HG03103 (cell line): ENCODE data around the gene ARL14.
A peak's percentile ranks its signal among the peaks of the same experiment; 100 is the strongest.

ENCODE experiments used
- ATAC-seq: cut with Tn5 transposase; IDR thresholded peaks from one replicate; pipeline ENCODE4 v1.9.1; 2021; ENCODE audit warnings: low read depth; ENCODE audit not compliant: unreplicated experiment

ARL14 gene

GRCh38 chr3:160676547-160677303 lies at the start of gene ARL14:
Gene ARL14 (plus strand): TSS chr3:160677160. CDS start chr3:160677347, 187 bp downstream.
- ATAC-seq, result no peak

GRCh38 chr3:160629491-160629890 lies 47.5 kb upstream of the ARL14 start:
- ATAC-seq, result no peak

GRCh38 chr3:160633361-160634083 lies 43.4 kb upstream of the ARL14 start:
- no peak for ATAC-seq

GRCh38 chr3:160635213-160635612 lies 41.7 kb upstream of the ARL14 start:
- no peak for ATAC-seq

- no peak for ATAC-seq
Observed at GRCh38 chr3:160637086-160637485, 39.9 kb upstream of the ARL14 start.

GRCh38 chr3:160638184-160638583 lies 38.8 kb upstream of the ARL14 start:
- no peak for ATAC-seq

GRCh38 chr3:160641665-160642309 lies 35.2 kb upstream of the ARL14 start:
- no peak for ATAC-seq

- ATAC-seq, result no peak
Observed at GRCh38 chr3:160643994-160644393, 33.0 kb upstream of the ARL14 start.

GRCh38 chr3:160644491-160644890 lies 32.5 kb upstream of the ARL14 start:
- no peak for ATAC-seq

- no peak for ATAC-seq
Observed at GRCh38 chr3:160648701-160649100, 28.3 kb upstream of the ARL14 start.

- no peak for ATAC-seq
Observed at GRCh38 chr3:160649596-160649995, 27.4 kb upstream of the ARL14 start.

- no peak for ATAC-seq
Observed at GRCh38 chr3:160653512-160653911, 23.4 kb upstream of the ARL14 start.

GRCh38 chr3:160660902-160661301 lies 16.1 kb upstream of the ARL14 start:
- ATAC-seq, result no peak

GRCh38 chr3:160661660-160662059 lies 15.3 kb upstream of the ARL14 start:
- ATAC-seq, result no peak

GRCh38 chr3:160665231-160665630 lies 11.7 kb upstream of the ARL14 start:
- ATAC-seq, result no peak

GRCh38 chr3:160665784-160666526 lies 11.0 kb upstream of the ARL14 start:
- peak; percentile 69 for ATAC-seq

GRCh38 chr3:160667452-160667851 lies 9.5 kb upstream of the ARL14 start:
- no peak for ATAC-seq

GRCh38 chr3:160668454-160668853 lies 8.5 kb upstream of the ARL14 start:
- no peak for ATAC-seq

- peak; percentile 98 for ATAC-seq
Observed at GRCh38 chr3:160671231-160671630, 5.7 kb upstream of the ARL14 start.

- no peak for ATAC-seq
Observed at GRCh38 chr3:160671995-160672394, 5.0 kb upstream of the ARL14 start.

GRCh38 chr3:160673188-160673587 lies 3.8 kb upstream of the ARL14 start:
- ATAC-seq, result no peak
